ENCODE data around the gene CIB1.

CIB1 gene

GRCh38 chr15:90214553-90215196 is 19.1 kb downstream of the CIB1 start:
- peak; percentile 65 for DNase-seq

- DNase-seq: no peak
These were observed 19.9 kb downstream of the CIB1 start for GRCh38 chr15:90213818-90214204.

- no peak for DNase-seq
These were observed 20.5 kb downstream of the CIB1 start for GRCh38 chr15:90213122-90213817.

GRCh38 chr15:90212221-90213098 is 21.3 kb downstream of the CIB1 start:
- DNase-seq: no peak

- no peak for DNase-seq
These were observed 22.1 kb downstream of the CIB1 start for GRCh38 chr15:90211440-90212143.

GRCh38 chr15:90211009-90211408 is 22.7 kb downstream of the CIB1 start:
- no peak for DNase-seq

GRCh38 chr15:90210593-90210992 is 23.1 kb downstream of the CIB1 start:
- DNase-seq: no peak

- no peak for DNase-seq
These were observed 24.1 kb downstream of the CIB1 start for GRCh38 chr15:90209591-90209990.

GRCh38 chr15:90208356-90208755 is 25.4 kb downstream of the CIB1 start:
- DNase-seq: no peak

GRCh38 chr15:90207252-90207651 is 26.5 kb downstream of the CIB1 start:
- no peak for DNase-seq

- peak; percentile 73 to 74 for DNase-seq
These were observed 27.9 kb downstream of the CIB1 start for GRCh38 chr15:90205886-90206285.

- DNase-seq: no peak
These were observed 28.5 kb downstream of the CIB1 start for GRCh38 chr15:90205050-90205848.

- no peak for DNase-seq
These were observed 29.8 kb downstream of the CIB1 start for GRCh38 chr15:90203922-90204321.

- DNase-seq: no peak
These were observed 30.3 kb downstream of the CIB1 start for GRCh38 chr15:90203473-90203872.

GRCh38 chr15:90202929-90203328 is 30.8 kb downstream of the CIB1 start:
- no peak for DNase-seq

GRCh38 chr15:90201944-90202375 is 31.8 kb downstream of the CIB1 start:
- no peak for DNase-seq

GRCh38 chr15:90201130-90201943 is 32.4 kb downstream of the CIB1 start, which contains the start of gene SEMA4B:
SEMA4B (plus strand) TSS chr15:90201330; CDS start chr15:90201579, 249 bp downstream.
- peak; percentile 64 to 78 for DNase-seq

GRCh38 chr15:90200534-90201129 is 33.1 kb downstream of the CIB1 start:
- no peak for DNase-seq

- no peak for DNase-seq
These were observed 39.1 kb downstream of the CIB1 start for GRCh38 chr15:90194655-90195054.

Measured in inflammatory macrophage (primary cell).